ENCODE results near the gene PPP6R3.
"Not testable (repeated sequence)": the region's sequence is repeated elsewhere in the genome, so short reads cannot be mapped to it uniquely, and the experiment has no call there.

Gene PPP6R3

DNA sequence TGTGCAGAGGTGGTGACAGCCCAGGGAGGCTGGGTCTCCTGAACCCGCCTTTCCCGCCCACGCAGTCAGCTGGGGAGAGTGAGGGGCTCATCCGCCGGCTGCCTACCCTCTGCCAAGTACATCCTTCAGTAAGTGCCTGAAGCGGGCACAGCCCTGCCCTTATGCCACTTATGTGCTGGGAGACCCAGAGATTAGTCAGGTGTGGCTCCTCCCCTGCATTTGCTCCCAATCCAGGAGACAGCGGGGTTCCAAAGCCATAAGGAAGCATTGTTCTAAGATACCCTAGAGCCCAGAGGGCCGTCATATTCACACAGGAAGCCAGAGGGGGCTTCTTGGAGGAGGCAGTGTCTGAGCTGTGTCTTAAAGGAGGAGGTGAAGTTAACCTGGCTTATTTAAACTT, 5.8 kb upstream of the PPP6R3 start:
- in situ Hi-C loops (cut with MboI; ENCODE audit: low sequenced_read_pairs): no loop called here

- in situ Hi-C loops (cut with MboI; ENCODE audit: low sequenced_read_pairs): no loop called here
Measured at GRCh38 chr11:68455485-68455884, 5.1 kb upstream of the PPP6R3 start.

DNA sequence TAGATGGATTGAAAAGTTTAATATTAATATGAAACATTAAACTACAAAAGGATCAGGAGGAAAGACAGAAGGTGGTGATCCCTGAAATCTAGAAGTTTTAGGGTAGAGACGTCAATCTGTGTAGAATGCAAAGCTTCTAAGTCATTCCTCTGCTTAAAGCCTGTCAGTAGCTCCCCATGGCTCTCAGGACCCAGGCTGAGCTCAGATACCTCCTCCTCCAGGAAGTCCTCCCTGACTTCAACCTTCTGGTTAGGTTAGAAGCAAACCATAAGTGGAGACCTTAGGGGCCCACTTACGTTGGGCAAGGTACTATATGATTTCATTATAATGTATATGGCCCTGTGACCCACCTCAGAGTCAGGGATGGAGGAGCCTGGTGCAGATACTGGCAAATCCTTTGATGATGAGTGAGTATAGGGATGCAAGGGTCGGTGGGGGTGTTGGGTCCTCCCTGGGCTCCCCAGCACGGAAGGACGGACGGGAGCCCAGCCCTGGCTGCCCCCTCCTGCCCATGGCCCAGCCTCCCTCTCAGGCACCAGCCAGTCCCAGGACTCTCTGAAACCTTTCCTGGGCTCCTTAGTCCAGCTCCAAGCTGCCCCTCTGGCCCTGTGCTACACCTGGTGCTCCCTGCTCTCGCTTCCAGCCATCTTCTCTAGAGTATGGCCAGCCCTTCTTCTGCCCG, 3.2 kb upstream of the PPP6R3 start:
- in situ Hi-C loops (cut with MboI; ENCODE audit: low sequenced_read_pairs): no loop called here

GRCh38 chr11:68457898-68458249, 2.7 kb upstream of the PPP6R3 start:
- in situ Hi-C loops (cut with MboI; ENCODE audit: low sequenced_read_pairs): no loop called here

- in situ Hi-C loops (cut with MboI; ENCODE audit: low sequenced_read_pairs): not testable (repeated sequence)
Measured at GRCh38 chr11:68458340-68458739, 2.2 kb upstream of the PPP6R3 start.

- in situ Hi-C loops (cut with MboI; ENCODE audit: low sequenced_read_pairs): no loop called here
Measured at GRCh38 chr11:68459886-68460740, 439 bp upstream of the PPP6R3 start.

DNA sequence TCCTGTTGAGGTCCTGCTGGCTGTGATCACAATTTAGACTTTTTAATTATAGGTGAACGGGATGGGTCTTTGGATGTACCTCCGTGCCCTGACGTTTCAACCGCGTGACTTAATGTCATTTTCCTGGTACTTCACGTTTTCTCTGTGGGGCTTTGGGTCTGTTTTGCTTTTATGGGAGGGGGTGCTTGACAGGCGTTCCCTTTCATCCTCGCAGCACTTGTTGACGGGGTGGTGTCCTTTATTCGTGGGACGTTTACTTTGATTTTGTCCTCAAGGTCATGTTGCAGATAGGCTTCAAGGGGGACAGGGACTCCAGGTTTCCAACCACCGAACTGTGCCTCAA, 994 bp downstream of the PPP6R3 start:
- in situ Hi-C loops (cut with MboI; ENCODE audit: low sequenced_read_pairs): no loop called here

GRCh38 chr11:68463714-68464113, 3.2 kb downstream of the PPP6R3 start:
- in situ Hi-C loops (cut with MboI; ENCODE audit: low sequenced_read_pairs): no loop called here

- in situ Hi-C loops (cut with MboI; ENCODE audit: low sequenced_read_pairs): no loop called here
Measured at GRCh38 chr11:68467201-68467834, 6.8 kb downstream of the PPP6R3 start.

DNA sequence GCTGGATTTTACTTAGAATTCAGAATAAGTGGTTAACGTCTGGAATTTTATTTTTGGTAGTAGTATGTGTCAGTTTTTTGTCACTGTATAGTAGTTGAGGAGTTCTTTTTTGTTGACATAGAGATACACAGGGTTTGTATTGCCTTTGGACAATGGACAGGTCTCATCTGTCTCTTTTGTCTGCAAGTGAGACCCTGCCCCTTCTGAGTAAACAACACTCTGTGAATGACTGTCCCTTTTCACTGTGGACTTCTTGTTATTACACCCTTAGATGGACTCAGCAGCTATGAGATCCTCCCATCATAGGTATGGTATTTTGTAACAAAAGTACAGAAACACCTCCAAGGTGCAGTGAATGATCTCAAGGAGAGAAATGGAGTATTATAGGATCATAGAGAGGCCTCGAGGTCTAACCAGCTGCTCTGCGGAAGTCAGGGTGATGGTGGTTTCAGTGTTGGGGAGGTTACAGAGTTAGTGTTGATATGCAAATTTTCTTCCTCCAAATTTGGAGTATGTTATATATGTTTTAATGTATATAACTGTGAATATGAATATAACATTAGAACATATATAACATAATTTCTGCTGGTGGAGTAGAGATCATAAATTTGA, 7.8 kb downstream of the PPP6R3 start:
- in situ Hi-C loops (cut with MboI; ENCODE audit: low sequenced_read_pairs): no loop called here

GRCh38 chr11:68469122-68469521, 8.6 kb downstream of the PPP6R3 start:
- in situ Hi-C loops (cut with MboI; ENCODE audit: low sequenced_read_pairs): no loop called here

GRCh38 chr11:68469642-68470041, 9.1 kb downstream of the PPP6R3 start:
- in situ Hi-C loops (cut with MboI; ENCODE audit: low sequenced_read_pairs): no loop called here

DNA sequence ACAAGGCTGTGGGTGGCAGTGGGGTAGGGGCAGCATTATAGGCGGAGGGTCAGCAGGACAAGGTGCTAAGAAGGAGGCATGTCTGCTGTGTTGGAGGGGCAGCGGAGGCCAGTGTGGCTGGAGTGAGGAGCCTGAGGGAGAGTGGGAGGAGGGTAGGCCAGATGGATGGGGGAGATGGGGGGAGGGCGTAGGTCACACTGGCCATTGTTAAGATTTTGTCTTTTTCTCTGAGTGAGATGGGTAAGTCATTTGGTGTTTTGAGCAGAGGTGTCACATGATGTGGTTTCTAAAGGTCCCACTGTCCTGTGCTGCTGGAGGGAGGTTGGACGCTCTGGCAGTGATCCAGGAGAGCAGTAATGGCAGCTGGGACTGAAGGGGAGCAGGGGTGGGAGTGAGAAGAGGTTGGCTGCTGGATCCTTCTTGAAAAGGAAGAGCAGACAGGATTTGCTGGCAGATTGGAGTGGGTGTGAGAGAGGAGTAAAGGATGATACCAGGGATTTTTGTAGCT, 9.8 kb downstream of the PPP6R3 start:
- in situ Hi-C loops (cut with MboI; ENCODE audit: low sequenced_read_pairs): no loop called here

DNA sequence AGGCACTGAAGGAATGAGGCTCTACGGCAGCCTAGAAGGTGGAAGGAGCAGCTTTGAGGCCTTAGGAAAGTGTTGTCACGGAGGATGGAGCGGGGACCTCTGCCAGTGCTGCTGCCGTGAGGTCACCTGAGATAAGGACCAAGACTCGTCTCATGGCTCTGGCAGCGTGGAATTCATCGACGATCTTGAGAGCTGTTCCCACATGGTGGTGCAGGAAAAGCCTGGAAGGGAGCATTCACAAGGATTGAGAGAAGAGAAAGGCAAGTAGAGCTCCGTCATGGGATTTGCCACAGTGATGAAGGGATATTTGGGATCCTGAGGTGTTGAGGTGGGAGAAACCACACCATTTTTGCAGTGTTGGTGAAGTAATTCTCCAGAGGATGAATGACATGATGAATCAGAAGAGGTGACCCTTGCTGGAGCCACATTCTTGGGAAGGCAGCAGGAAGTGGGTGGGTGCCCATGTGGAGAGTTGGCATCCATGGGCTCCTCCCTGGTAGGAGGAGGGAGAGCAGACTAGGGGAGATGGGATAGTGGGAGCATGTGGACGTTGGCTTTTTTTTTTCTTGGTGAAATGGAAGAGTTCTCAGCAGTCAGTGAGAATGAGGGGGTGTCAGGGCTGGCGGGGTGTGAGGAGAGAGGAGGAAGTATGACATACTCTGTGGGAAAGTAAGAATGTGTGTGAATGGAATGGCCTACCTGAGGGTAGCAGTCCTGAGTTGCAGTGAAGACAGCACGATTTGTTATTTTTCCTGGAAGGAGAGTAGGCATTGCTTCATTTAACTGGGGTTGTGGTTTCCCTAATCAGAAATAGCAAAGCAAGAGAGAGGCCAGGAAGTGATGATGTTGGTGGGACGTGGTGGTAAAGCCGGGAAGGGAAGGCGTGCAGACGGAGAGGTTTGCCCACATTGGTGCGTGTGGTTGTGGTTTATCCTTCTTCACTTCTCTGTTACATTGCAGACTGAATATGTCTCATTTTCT, 11.1 kb downstream of the PPP6R3 start:
- in situ Hi-C loops (cut with MboI; ENCODE audit: low sequenced_read_pairs): no loop called here

GRCh38 chr11:68472778-68473177, 12.2 kb downstream of the PPP6R3 start:
- in situ Hi-C loops (cut with MboI; ENCODE audit: low sequenced_read_pairs): no loop called here

DNA sequence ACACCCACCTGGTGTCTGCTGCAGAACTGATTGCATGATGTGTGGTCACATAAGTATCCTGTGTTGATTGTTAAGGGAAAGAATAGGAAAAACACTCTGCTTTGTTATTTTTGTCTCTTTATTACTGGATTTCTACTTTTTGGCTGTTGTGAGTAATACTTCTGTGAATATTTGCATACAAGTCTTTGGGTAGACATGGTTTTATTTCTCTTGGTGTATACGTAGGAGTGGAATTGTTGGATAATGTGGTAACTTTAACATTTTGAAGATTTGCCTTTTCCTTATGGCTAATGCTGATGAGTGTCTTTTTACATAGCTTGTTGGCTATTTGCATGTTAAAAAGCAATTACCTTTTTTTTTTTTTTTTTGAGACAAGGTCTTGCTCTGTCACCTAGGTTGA, 13.1 kb downstream of the PPP6R3 start:
- in situ Hi-C loops (cut with MboI; ENCODE audit: low sequenced_read_pairs): no loop called here

DNA sequence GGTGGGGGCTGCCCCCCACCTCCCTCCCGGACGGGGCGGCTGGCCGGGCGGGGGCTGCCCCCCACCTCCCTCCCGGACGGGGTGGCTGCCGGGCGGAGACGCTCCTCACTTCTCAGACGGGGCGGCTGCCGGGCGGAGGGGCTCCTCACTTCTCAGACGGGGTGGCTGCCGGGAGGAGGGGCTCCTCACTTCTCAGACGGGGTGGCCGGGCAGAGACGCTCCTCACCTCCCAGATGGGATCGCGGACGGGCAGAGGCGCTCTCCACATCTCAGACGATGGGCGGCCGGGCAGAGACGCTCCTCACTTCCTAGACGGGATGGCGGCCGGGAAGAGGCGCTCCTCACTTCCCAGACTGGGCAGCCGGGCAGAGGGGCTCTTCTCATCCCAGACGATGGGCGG, 15.1 kb downstream of the PPP6R3 start:
- in situ Hi-C loops (cut with MboI; ENCODE audit: low sequenced_read_pairs): not testable (repeated sequence)

GRCh38 chr11:68479390-68479789, 18.8 kb downstream of the PPP6R3 start:
- in situ Hi-C loops (cut with MboI; ENCODE audit: low sequenced_read_pairs): no loop called here

DNA sequence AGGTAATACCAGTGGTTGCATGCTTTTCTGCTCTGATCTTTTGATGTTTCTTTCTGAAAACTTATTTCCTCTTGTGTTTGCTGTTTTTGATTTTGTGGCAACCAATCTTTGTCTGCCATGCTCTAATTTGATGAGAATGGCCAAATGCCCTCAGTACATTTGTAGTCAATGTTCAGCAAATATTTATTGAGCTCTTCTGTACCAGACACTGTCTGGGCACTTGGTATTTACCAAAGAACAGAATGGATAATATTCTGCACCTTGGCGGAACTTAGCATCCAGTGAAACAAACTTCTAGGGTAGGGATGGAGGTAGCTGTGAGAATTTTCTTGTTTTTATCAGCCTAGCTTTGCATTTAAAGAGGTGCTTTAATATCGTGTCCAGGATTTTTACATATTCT, 19.6 kb downstream of the PPP6R3 start:
- in situ Hi-C loops (cut with MboI; ENCODE audit: low sequenced_read_pairs): no loop called here

DNA sequence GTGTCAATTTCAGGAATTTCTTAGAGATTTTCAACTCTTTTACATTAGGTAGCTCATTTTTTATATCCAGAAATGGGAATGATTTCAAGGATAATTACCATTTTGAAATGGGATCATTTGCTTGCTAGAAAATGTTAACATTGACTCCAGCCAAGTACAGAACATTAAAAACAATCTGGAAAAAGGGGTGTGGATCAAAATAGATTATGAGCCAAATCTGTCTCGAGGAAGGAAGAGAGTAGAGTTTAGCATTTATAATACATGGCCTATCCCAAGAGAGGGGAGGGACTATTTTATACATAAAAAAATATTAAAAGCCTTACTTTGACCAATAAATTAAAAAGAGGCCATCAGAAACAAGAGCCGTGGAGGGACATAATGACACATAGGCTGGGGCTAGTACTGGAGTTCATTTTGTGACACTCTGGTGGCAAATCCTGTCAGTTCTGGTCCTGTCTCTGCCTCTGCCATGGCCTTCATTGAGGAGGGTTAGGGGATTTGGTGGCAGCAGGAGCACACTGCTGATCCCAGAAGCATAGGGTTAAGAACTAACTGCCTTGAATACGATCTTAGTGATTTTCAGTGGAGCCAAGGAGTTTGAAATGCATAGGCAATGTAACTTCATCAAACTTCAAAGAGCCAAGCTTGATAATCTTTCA, 20.4 kb downstream of the PPP6R3 start:
- in situ Hi-C loops (cut with MboI; ENCODE audit: low sequenced_read_pairs): no loop called here

Data from HL-60/S4 treated with retinoic acid at 250 ng/mL for 4 days and 3 days (cell line).